Head of caudate nucleus (tissue), 42 donors: ENCODE measurements around the gene NISCH.
A peak's percentile ranks its signal among the peaks of the same experiment; 100 is the strongest.

ENCODE experiments used
- DNase-seq, 42 donors: peaks; one replicate each; pipeline versions ENCODE4 v3.0.0 to v3.0.0-alpha.2; 2020 to 2021; ENCODE audit warnings: mixed read lengths in 7 of 42
- intact Hi-C: fragments of 100-400 bp; cut with DNase I; formaldehyde crosslinking; loops from one replicate; pipeline ENCODE4 v1.15.0; 2022

The NISCH gene

DNA sequence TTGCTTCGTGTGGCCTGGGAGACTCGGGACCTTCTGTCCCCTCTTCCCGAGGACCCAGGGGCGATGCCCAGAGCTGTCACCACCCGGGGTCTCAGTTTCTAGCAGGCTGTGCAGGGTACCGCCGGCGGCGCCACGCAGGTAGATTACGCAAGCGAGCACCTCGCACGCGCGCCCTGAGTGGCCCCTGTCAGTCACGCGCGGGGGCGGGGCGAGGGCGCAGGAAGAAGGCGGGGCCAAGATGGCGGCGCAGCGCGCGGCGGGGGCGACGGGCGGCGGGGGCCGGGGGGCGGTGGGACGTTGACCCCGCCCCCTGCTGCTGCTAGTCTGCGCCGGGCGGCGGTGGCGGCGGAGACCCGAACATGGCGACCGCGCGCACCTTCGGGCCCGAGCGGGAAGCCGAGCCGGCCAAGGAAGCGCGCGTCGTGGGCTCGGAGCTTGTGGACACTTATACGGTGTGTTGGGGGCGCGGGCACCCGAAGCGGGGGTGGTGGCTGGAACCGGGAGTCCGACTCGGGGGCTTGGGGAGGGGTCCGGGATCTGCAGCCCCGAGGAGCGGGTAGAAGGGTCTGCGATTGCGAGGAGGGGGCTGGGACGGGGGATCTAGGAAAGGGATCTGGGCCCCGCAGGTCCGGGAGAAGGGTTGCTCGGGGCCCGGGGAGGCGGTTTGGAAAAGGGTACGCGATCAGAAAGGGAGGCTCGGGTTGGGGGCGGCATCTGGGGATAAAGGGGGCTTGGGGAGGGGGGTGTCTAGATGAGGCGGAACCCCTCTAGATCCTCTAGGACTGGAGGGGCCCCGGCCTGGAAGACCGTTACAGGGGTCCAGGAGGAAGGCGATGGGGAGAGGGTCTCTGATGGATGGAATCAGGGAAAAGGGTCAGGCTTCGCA is at the start of gene NISCH:
TSS of gene NISCH (plus strand) at position 322 of the 886 bp plus-strand sequence. CDS start at position 360, 38 bp downstream.
- DNase-seq, result peak; percentile 67 to 95 (median 90)
- intact Hi-C loops, result loop anchor here (5.0 kb wide), 1 partner anchor 82 kb away; the partner anchor contains the start of gene UQCC5

- no peak for DNase-seq
- intact Hi-C loops, result loop anchor here (10.0 kb wide), 1 partner anchor 111 kb away; no protein-coding TSS in a partner anchor
These were observed 49.2 kb upstream of the NISCH start for GRCh38 chr3:52406231-52406661.

DNA sequence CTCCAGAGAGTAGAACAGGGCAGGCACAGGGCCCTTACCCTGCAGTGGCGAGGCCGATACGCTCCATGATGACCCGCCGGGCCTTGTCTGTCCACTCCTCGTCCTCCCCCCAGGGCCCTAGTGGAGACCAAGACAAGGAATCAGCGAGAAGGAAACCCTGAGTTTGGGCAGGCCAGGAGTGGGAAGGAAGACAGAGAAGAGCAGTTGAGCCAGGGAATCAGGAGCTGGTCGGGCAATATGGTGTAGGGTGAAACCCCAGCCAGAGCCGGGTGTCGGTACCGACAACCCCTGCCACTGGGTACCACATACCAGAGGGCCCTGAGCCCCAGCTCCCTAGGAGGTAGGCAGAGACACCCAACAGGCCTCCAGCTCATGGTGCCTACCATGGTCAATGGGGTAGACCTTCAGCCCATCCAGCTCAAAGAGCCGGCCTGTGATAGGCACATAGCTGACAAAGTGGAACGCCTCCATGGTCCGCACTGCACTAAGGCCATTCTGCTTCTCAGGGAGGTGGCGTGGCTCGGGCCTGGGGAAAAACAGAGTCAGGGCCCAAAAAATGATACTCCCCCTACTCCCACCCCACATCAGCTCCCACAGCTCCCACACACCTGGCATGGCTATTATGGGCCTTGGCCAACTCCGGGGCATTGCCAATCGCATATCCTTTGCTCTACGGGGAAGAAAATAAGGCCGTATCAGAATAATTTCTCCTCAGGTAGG is 48.5 kb upstream of the NISCH start:
- peak in 1 of 42 donors; percentile 3 for DNase-seq
- intact Hi-C loops, result loop anchor here (10.0 kb wide), 1 partner anchor 112 kb away; no protein-coding TSS in a partner anchor

- DNase-seq, result peak in 1 of 42 donors; percentile 1
- intact Hi-C loops, result loop anchor here (10.0 kb wide), 1 partner anchor 113 kb away; no protein-coding TSS in a partner anchor
These were observed 47.6 kb upstream of the NISCH start for GRCh38 chr3:52407779-52408178.

DNA sequence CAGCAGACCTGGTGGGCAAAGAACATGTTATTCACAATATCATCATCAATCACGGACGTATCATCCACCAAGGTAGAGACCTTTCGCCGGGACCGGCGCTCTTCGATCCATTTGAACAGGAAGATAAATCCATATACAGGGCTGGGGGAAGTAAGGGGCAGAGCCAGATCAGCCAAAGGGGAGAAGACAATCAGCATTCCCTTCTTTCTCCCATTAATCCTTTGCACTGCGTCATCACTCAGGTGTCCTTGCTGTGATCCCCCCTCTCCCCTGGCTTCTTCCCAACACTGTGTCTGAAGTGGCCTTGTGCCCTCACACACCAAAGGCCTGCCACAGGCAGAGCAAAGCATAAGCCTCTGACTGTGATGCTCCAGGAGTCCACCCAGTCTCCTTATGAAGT is 46.9 kb upstream of the NISCH start:
- intact Hi-C loops, result loop anchor here (10.0 kb wide), 1 partner anchor 114 kb away; no protein-coding TSS in a partner anchor
- DNase-seq, result no peak

DNA sequence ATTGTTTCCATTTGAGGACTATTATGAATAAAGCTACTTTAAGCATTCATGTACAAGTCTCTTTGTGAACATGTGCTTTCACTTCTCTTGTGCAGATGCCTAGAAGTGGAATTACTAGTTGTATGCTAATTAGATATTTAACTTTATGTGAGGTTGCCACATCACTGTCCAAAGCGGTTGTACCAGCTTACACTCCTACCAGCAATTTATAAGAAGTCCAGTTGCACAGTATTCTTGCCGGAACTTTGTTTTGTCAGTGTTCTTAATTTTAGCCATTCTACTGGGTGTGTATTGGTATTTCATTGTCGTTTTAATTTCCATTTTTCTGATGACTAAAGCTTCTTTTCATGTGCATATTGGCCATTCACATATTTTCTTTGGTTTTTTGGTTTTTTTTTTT is 39.6 kb upstream of the NISCH start:
- DNase-seq, result no peak
- intact Hi-C loops, result no loop called here

DNA sequence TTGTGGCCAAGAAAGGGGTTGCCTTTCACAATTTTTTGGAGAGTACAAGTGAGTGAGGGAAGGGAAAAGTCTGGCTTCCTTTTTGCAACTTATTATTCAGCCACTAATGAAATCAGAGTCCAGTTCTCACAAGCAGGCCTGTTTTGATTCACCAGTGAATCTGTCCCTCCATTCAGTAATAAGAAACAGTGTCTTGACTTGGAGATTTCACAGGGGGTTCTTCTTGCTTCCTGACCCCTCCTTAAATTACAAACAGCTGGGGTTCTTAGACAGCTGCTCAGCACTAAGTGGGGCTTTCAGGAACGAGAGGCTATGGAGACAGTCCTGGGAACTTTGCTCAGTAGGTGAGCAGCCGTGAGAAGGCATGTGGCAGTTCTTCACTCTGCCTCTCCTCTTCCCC is 35.0 kb upstream of the NISCH start:
- DNase-seq, result peak in 1 of 42 donors; percentile 4
- intact Hi-C loops, result no loop called here

DNA sequence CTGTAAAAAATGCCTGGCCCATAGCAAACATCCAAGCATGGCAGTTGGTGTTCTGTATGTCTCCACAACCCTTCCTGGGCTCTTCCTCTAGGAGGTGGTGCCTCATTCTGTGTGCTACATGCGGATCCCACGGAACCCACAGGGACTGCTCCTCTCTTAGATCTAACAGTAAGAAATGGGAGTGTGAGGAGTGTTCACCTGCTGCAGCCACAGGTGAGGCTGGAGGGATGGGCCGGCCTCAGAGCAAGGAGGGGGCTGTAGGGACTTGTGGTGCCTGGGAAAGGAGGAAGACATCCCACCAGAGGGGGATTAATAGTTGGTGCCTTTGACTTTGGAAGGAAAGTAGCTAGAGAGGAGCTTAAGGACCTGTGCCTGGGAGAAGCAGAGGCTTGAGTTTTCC is 32.7 kb upstream of the NISCH start:
- DNase-seq, result no peak
- intact Hi-C loops, result no loop called here

- intact Hi-C loops, result no loop called here
- peak in 1 of 42 donors; percentile 4 for DNase-seq
These were observed 32.2 kb upstream of the NISCH start for GRCh38 chr3:52423173-52423572.

- intact Hi-C loops, result no loop called here
- DNase-seq, result peak in 41 of 42 donors; percentile 39 to 90 (median 76)
These were observed 27.0 kb upstream of the NISCH start for GRCh38 chr3:52428151-52429005.

- DNase-seq, result peak in 2 of 42 donors; percentile 5
These were observed 26.4 kb upstream of the NISCH start for GRCh38 chr3:52429031-52429430.

DNA sequence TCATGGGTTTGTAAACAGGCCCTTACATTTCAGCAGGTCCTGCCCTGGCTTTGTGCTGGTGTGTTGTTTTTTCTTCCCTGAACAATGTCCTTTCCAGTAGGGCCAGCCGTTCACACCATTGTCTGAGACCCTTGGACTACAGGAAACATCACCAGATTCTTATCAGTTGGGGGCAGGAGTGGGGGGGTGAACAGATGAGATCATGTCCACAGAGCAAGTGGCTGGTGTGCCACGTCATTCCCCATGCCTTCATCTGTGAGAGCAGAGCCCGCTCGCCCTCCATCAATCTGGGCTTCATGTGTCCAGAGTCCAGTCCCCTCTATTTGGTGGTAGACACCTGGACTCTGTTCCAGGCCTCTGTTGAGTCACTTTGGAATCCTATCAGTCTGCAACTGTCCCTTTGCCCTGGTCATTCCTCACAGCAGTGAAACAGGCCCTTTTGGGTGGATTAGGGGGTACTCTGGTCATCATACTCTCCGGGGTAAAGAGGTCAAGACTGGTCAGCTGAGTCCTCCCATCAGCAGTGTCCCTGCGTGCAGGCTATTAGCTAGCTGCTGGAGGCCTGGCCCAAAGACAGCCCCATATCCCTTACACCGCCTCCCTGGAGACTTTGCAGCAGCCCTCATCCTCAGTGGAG is 25.5 kb upstream of the NISCH start:
- peak in 2 of 42 donors; percentile 5 to 15 for DNase-seq
- intact Hi-C loops, result no loop called here

More at GRCh38 chr3:52429031-52429430, 26.4 kb upstream of the NISCH start:
- intact Hi-C loops, result no loop called here

- intact Hi-C loops, result no loop called here
- DNase-seq, result peak in 1 of 42 donors; percentile 1
These were observed 25.0 kb upstream of the NISCH start for GRCh38 chr3:52430416-52430810.

GRCh38 chr3:52431459-52432223 is 23.8 kb upstream of the NISCH start:
- DNase-seq, result peak in 1 of 42 donors; percentile 1
- intact Hi-C loops, result no loop called here

- intact Hi-C loops, result no loop called here
- DNase-seq, result peak in 1 of 42 donors; percentile 3
These were observed 23.2 kb upstream of the NISCH start for GRCh38 chr3:52432225-52432624.

- intact Hi-C loops, result no loop called here
- DNase-seq, result peak in 1 of 42 donors; percentile 2
These were observed 22.7 kb upstream of the NISCH start for GRCh38 chr3:52432691-52433141.

DNA sequence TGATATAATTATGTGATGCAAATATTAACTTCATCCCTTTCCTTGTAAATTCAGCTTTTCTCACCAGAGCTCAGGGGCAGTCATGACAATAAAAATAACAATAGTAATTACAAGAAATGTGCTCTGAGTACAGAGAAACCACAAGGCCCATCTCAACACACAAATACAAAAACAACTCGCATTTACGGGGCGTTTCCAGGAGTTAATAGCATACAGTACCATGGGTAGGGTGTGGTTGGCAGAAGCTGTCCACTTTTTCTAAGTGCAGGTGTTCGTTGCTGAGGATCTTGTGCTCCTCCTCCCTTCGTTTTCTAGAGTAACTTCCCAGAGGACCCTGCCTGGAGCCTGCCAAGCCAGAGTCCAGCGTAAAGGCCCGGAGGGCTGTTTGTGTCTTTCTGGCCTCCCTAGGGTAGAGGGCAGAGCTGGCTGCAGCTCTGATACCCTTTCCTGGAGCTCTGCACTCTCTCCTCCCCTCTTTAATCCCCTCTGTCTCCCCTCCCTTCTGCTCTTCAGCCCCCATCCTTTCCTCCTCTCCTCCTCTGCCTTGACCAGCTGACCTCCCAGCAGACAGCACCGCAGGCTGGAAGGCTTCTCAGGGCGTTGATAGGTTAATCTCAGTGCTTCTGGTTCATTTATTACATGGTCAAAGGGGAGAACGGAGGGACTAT is 21.9 kb upstream of the NISCH start:
- intact Hi-C loops, result no loop called here
- DNase-seq, result peak in 1 of 42 donors; percentile 11
